AG20443 (cell line): Measurements from ENCODE around the gene KRTAP5-2.

Experiments used
- DNase-seq: peaks from one replicate; pipeline ENCODE4 v3.0.0; 2012; ENCODE audit warnings: low spot score, mixed read lengths

The KRTAP5-2 gene

GRCh38 chr11:1556278-1556902 lies 41.7 kb downstream of the KRTAP5-2 start:
- no peak for DNase-seq

- no peak for DNase-seq
These were observed 42.4 kb downstream of the KRTAP5-2 start for GRCh38 chr11:1555713-1556153.

- DNase-seq = no peak
These were observed 42.9 kb downstream of the KRTAP5-2 start for GRCh38 chr11:1554981-1555712.

GRCh38 chr11:1553808-1554594 lies 44.1 kb downstream of the KRTAP5-2 start:
- no peak for DNase-seq

- DNase-seq = no peak
These were observed 48.5 kb downstream of the KRTAP5-2 start for GRCh38 chr11:1549338-1550330.

GRCh38 chr11:1548221-1549070 lies 49.6 kb downstream of the KRTAP5-2 start:
- DNase-seq = peak; percentile 74

- DNase-seq = no peak
These were observed 50.5 kb downstream of the KRTAP5-2 start for GRCh38 chr11:1547467-1548098.
